HG02571 (cell line): ENCODE results near the gene B4GALNT3.

Source experiments
- ATAC-seq: cut with Tn5 transposase; IDR thresholded peaks from one replicate; pipeline ENCODE4 v1.9.1; 2021; ENCODE audit warnings: mild to moderate bottlenecking, moderate library complexity; ENCODE audit not compliant: unreplicated experiment

The B4GALNT3 gene

DNA sequence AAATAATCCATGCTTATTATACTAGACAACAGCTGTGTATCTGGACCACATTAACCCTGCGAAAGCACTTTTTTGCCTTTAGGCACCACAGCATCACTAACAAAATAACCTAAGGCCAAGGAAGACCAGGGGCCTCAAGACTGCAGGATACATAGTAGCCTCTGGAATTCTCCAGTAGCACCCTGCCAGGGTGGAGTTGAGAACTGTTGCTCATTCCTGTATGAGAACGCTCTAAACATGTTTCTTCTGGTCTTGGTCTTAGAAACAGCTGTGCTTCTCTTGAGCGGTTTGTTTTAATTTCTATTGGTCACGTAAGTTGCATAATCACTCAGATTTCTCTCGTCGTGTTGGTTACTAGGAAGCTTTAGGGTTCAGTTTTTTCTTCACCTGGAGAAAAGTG, 7.9 kb downstream of the B4GALNT3 start:
- no peak for ATAC-seq

DNA sequence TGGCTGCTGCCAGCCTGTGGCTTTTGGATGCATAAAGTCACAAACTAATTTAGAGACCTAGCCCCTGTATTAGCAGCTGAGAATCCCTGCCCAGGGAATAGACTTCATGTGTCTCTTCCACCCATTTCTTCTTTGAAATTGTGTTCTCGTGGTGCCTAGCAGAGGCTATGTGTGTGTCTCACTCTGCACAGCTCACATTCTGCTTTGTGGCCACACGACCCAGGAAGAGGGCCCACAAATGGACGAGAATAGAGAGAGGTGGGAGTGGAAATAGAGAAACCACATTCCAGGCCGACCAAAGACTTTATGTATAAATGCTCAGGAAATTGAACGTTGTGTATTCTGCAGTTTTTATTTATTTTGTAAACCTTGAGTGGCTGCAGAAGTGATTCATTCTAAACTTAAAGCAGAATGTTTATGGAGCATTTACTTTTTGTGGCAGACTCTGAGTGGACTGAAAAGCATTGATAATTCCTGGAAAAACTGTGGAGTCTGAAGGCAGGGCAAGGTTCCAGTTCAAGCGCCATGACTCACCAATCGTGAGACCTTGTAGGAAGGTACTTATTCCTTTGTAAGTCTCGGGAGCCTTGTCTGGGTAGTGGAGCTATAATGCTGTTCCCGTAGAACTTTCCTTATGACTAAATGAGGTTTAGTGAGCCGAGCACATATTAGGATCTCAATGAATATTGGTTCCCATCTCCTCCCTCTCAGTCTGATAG, 9.1 kb downstream of the B4GALNT3 start:
- ATAC-seq = no peak

DNA sequence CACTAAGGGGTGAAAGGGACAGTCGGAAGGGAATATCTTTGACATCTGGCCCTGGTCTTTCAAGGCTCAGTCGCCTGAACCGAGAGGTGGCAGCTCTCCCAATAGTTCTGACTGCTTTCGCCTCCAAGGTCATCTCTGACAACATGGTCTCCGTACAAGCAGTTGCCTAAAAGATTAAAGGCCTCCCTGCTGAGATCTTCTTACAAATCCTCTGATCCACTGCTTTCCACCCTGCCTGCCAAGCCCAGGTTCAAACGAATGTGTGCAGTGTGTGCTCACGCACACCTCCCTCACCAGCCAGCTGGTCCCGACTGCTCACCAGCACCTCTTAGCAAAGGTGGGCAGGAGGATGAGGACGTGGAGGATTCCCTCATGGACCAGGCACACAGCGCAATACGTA, 10.4 kb downstream of the B4GALNT3 start:
- no peak for ATAC-seq

DNA sequence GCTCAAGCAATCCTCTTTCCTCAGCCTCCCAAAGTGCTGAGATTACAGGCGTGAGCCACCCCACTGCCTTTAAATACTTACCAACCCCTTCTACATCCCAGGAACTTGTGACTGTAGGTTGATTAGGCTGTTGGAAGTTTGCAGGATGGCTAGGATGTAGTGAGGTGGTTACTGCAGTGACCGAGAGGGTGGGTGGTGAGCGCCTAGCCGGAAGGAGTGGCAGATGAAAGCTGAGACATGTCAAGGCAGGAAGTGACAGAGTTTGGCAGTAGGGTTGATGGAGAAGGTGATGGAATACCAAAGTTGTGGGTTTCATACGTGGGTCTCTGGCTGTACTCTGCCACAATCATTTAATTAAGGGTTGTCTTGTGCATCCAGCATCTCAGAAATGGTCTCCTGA, 13.5 kb downstream of the B4GALNT3 start:
- ATAC-seq = no peak

DNA sequence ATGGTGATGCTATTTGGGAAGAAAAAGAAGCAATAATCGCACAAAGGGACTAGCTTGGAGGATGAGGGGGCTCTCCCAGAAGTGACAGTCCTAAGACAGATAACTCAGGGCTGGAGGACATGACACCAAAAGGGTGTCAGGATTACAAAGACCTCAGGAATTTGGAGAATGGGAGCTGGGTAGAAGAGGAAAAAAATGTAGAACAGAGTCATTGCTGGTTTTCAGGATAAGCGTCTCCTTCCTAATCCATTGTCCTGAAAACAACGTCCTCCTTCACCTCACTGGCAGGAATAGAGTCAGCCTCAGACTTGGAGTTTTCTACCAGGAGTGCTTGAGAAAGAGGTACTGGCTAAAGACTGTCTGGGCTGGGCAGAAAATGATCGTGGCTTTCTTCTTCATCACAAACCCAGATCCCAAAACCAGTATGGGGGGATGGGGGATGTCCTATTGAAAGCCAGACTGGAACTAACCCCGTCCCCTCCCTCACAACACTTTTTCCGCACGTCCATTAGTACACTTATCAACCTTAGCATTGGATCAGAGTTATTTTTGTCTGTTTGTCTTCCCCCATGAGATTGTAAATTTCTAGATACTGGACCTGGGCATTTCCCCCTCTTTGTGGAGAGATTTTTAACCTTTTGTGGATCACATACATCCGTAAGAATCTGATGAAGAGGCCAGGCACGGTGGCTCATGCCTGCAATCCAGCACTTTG, 14.3 kb downstream of the B4GALNT3 start:
- no peak for ATAC-seq

DNA sequence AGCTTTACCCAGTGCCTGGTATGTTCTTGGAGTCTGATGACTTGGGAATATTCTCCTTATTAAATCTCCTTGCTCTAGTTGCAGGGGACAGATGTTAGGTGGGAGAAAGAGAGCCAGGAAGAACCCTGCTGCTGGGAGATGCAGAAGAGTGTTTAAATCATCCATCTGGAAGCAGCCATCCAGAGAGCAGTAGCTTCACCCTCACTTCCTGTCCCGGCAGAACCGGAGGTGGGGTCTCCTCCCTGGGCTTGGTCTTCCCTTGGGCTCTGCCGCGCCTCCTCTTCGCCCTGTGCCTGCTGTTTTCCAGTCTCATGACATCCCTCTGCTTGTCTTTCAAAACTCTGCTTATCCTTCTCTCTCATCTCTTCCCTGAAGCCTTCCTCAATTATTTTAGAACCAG, 15.5 kb downstream of the B4GALNT3 start:
- no peak for ATAC-seq

DNA sequence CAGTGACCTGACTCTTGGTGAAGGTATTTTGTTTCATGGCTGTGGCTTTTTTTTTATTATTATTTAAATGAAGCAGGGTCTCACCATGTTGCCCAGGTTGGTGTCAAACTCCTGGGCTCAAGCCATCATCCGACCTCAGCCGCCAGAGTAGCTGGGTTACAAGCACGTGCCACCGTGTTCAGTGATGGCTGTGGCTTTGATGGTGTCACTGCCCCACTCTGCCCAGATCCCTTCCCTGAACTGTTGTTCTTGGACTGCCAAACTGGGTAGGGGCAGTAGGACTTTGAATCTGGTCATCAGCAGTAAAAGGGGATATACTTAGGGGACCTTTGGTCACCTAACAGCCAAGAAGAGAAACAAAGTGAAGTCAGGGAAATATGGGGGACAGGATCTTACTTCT, 19.4 kb downstream of the B4GALNT3 start:
- ATAC-seq = no peak

DNA sequence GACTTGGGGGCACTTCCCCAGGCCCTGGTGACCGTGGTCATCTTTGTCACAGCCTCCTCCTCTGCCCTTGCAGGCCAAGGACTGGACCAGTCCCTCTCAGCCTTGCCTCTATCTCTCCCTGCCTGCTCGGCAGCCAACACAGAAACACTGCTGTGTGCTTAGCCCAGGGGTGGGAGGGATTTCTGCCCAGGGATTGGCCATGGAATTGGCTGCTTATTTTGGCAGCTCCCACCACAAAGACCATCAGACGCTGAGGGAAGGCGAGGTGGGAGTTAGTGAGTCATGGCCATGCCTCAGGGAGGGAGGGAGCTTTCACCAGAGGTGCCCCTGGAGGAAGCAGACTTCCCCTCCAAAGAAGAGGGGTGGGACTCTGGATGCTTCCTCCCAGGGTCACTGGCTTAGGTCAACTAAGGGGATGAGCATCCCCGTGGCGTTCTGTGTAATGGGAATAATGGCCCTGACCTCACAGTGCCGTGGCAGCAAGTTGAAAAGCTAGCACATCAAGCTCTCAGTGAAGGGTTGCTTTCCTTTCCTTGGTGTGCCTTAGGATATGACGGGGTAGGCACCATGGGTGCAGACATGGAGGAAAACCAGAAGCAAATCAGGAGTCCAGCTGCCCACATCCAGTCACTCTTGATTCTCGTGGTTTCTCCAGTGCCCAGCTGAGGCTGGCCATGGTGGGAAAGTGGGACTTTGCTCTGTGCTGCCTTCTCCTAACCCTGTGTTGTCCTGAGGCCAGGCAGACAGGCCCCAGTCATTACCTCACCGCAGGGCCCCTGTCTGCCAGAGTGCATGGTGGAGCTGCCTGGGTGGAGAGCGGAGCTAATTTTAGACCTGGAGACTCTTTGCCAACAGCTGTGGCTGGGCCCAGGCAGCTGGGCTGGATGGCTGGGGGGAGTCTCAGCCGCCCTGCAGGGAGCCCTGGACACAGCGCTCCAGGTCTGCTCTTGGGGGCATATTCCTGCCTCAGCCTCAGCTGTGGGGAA, 21.4 kb downstream of the B4GALNT3 start:
- ATAC-seq = no peak

DNA sequence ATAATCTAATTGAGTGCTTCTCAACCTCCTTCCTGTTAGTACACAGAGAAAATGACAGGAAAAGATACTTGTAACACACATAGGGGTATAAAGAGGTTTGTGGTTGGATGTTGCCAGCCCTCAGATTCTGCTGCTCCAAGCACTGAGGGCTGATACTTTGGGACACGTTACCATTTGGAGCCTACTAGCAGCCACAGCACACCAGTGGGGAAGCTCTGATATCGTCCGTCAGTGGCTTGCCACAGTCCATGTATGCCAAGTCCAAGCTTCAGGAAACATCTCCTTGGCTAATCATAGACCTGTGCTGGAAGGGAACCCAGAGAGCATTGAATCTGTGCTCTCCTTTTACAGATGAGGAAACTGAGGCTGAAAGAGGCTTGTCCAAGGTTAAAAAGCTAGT, 22.3 kb downstream of the B4GALNT3 start:
- no peak for ATAC-seq

DNA sequence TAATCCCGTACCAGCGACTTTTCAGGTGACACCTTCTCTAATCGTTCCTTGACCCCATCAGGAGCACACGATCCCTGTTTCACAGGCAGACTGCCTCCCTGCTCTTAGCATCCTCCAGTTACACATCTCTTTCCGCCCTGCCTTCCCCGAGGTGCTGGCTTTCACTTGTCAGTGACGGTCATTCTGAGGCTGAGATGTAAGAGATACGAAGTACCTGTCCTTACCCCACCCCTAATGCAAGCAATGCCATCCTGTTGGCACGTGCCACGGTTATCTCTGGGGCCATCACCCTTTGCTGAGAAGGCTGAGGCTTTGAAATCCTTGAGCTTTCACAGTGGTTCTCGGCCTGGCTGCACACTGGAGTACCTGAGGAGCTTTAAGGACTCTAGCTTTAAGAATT, 24.4 kb downstream of the B4GALNT3 start:
- ATAC-seq = no peak

DNA sequence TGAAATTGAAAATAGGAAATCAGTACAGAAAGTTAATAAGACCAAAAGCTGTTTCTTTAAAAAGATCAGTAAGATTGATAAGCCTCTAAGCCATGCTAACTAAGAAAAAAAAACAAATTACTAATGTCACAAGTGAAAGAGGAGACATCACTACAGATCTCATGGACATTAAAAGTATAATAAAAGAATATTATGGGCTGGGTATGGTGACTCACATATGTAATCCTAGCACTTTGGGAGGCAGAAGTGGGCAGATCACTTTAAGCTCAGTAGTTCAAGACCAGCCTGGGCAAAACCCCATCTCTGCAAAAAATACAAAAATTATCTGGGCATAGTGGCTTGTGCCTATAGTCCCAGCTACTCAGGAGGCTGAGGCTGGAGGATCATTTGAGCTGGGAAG, 30.5 kb downstream of the B4GALNT3 start:
- no peak for ATAC-seq

DNA sequence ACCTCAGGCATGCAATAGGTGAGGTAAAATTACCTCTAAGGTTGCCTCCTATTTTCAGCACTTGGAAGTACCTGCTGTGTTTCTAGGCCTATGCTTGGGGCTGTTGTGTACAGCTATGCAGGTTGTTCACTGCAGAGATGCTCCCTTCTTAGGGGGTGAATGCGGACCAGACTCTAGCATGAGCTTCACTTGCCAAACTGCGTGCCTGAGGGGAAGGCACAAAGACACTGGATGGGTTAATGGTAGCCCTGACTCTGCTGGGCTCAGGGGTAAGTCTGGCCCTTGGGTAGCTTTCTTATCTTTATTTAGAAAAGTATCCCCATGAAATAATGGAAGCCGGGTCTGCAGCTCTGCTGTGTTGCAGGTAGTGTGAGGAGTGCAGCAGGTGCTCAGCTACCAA, 35.7 kb downstream of the B4GALNT3 start:
- no peak for ATAC-seq

DNA sequence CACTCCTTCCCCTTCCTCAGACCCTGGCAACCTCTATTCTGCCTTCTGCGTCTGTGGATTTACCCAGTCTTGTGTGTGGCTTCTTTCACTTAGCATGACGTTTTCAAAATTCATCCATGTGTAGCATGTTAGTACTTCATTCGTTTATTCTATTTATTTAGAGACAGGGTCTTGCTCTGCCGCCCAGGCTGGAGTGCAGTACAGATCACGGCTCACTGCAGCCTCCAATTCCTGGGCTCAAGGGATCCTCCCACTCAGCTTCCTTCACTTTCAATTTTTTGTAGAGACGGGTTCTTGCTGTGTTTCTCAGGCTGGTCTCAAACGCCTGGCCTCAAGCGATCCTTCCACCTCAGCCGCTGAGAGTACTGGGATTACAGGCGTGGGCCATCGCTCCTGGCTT, 37.0 kb downstream of the B4GALNT3 start:
- ATAC-seq = no peak

DNA sequence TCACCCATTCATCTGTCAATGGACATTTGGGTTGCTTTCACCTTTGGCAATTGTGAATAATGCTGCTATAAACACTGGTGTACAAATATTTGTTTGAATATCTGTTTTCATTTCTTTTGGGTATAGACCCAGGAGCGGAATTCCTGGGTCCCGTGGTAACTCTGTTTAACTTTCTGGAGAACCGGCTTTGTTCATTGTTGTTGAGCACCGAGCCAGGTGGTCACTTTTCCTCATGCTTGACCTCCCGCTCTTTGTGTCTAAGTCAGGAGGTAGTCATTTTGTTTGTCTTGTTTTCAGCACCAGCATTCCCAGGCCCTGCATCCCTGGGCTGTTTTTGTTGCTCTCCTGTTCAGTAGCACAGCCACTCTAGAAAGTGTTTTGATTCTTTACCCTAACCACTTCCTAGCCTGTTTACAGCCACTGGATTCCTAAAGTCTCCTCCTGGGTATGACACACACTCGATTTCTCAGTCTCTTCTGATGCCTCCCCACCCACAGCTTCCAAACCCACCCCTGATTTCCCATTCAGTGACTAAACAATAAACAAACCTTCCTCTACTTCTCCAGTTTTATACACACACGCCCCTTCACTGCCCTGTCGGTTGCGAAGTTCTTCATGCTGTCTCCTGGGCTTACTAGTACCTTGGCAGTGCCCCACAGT, 37.9 kb downstream of the B4GALNT3 start:
- ATAC-seq = no peak

DNA sequence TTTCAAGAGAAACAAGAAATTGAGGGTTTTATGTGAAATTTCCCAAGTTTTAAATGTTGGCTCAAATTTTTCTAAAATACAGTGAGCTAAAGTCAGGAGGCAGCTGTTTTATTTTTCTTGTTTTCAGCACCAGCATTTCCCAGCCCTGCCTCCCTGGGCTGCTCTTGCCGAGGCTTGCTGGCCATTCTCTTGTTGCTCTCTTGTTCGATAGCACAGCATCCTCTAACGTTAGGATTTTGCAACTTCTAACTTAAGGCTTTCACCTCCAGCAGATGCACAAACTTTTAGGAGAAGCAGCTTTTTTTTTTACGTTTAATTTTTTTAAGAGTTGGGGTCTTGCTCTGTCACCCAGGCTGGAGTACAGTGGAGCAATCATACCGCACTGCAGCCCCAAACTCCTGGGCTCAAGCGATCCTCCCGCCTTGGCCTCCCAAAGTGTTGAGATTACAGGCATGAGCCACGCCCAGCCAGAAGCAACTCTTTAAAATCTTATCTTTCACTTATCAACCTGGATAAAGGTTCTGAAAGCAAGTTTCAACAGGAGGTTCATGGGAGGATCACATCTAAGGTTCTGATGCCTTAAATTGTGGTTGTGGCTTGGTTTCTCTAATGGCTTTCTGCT, 40.2 kb downstream of the B4GALNT3 start:
- ATAC-seq = no peak

DNA sequence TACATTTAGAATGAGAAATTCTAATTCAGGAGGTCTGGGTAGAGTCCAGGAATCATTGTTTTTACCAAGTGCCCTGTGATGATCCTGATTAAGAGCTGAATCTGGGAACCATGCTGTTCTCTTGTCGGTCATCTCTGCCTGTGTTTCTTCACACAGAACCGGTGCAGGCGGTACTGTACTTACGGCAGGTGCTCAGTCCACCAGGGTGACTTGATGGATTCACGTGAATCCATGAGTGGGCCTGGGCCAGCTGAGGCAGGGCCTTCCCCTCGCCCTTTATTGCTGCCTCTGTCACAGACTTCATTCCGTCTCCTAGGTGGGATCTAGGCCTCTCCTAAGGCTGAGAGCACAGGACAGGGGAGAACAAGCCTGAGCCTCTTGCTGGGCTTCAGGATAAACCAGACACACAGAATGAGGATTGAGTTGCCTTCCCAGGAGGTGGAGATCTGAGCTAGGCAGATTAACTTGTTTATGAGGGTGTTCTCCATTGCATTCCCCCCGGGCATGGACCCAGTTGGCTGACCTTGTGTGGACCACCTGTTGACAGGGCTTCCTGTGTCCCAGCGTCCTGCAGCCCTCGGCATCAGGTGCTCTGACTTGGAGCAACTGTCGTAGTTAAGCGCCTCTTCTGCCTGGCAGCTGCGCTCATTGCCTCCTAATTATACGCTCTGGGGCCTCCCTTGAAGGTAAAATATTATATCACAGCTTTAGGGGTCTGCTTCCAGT, 42.1 kb downstream of the B4GALNT3 start:
- ATAC-seq = no peak

DNA sequence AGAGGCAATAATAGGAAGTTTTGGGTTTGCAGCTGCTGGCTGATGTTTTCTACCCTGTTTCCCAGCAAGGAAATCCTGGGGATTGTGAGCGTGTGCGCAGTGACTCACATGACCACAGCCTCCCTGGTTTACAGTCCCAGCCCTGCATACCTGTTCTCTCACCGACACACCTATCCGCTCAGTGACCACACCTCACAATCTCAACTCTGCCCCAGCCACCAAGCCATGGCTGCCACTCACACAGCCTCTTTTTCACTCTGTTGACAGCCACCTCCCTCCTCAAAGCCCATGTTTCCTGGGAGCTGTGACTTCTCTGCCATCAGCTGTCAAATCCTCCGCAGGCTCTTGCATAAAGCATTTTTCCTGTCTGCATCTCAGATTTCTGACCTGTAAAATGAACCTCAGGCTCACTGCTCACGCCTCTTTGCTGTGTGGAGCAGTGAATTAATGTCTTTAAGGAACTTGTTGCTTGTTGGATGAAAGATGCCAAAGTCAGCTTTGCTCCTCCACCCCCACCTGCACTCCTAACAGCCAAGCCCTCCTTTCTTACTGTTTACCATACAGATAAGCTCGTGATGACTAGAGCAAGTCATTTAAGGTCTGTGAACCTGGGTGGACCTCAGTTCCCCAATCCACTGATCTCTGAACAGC, 43.5 kb downstream of the B4GALNT3 start:
- ATAC-seq = no peak

DNA sequence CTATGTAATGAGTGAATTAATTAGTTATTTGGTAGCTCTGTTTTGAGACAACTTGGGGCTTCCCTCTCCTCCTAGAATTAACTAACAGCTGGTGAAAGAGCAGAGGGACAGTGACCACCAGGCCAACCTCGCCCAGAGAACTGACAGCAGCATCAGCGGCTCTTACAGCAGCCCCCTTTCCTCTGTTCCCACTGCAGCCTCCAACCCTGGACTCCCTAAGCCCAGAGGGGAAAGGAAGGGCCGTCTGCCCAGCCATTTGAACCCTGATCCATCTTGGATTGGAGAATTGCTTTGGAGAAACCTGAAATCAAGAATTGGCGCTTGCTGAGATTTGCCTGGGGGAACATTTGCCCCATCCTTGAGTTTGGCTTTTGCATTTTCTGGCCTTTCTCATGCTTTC, 45.5 kb downstream of the B4GALNT3 start:
- ATAC-seq = no peak

DNA sequence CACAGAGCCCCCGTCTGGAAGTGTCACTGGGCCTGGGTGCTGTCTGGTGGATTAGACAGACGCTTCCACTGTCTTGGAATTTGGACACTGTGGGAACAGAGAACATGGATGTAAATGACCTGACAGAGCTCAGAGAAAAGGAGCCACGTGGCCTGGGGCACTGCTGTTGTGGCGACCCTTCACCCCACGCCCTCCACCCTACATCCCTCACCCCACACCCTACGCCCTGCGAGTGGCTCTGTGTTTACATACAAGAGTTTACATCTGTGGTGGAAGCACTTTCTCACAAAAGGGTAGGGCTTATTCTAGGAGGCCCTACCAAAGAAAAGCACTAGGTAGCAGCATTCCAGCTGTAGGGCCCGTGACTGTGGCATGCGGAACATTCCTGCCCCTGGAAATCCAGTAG, 47.7 kb downstream of the B4GALNT3 start:
- ATAC-seq = no peak
